Thyroid gland (tissue), 4 donors: ENCODE results near the gene MCUR1.

ENCODE experiments used
- POLR2A ChIP-seq, 2 donors: fragments of 450-650 bp; IDR thresholded peaks; one replicate each; pipeline ENCODE4 v1.6.1; 2017; ENCODE audit warnings: antibody characterized with exemption in 2 of 2, mild to moderate bottlenecking in 2 of 2, moderate library complexity in 1 of 2
- TF ChIP-seq, protein P1 (sequence below), 6 experiments: fragments of 200-600 bp in 3 of 6; fragments of 450-650 bp in 3 of 6; sonication (generic) in 3 of 6; IDR thresholded peaks; one replicate each; pipeline ENCODE4 v1.5.1; 2016 to 2019; ENCODE audit warnings: antibody characterized with exemption in 6 of 6, mild to moderate bottlenecking in 2 of 6, inconsistent platforms in 1 of 6, moderate library complexity in 1 of 6

GRCh38 chr6:13789746-13790145 lies 24.6 kb downstream of the MCUR1 start:
- TF ChIP-seq, protein P1, sequence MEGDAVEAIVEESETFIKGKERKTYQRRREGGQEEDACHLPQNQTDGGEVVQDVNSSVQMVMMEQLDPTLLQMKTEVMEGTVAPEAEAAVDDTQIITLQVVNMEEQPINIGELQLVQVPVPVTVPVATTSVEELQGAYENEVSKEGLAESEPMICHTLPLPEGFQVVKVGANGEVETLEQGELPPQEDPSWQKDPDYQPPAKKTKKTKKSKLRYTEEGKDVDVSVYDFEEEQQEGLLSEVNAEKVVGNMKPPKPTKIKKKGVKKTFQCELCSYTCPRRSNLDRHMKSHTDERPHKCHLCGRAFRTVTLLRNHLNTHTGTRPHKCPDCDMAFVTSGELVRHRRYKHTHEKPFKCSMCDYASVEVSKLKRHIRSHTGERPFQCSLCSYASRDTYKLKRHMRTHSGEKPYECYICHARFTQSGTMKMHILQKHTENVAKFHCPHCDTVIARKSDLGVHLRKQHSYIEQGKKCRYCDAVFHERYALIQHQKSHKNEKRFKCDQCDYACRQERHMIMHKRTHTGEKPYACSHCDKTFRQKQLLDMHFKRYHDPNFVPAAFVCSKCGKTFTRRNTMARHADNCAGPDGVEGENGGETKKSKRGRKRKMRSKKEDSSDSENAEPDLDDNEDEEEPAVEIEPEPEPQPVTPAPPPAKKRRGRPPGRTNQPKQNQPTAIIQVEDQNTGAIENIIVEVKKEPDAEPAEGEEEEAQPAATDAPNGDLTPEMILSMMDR (IDR thresholded peaks at IDR 0.05), result no peak
- no peak for TF ChIP-seq POLR2A (IDR thresholded peaks at IDR 0.05)
